Natural killer cell (primary cell): ENCODE measurements around the gene MBD5. TPM values are rescaled to one million over a fixed set of nuclear protein-coding genes. Genes with fewer than 3 reads are reported as not detected.

Experiments used
- ATAC-seq, 3 donors: fragments of 150-1000 bp in 2 of 3; fragments of 200-7000 bp in 1 of 3; cut with Tn5 transposase; 1 replicate in 1 of 3; 2 replicates in 2 of 3; pipeline ENCODE4 v1.10.0; 2021; ENCODE audit warnings: mild to moderate bottlenecking in 2 of 3, moderate library complexity in 2 of 3
- DNase-seq, 2 donors: peaks; one replicate each; pipeline versions ENCODE4 v3.0.0 to v3.0.0-alpha.2; 2013 to 2021; ENCODE audit warnings: mixed read lengths in 1 of 2
- H3K27ac ChIP-seq: one replicate; pipeline ENCODE4 v1.5.1; 2013; ENCODE audit warnings: mild to moderate bottlenecking, low read length
- H3K27me3 ChIP-seq: one replicate; pipeline ENCODE4 v1.6.1; 2013; ENCODE audit warnings: low read length; ENCODE audit not compliant: control insufficient read depth, insufficient read depth
- H3K36me3 ChIP-seq: one replicate; pipeline ENCODE4 v1.6.1; 2013; ENCODE audit warnings: low read length; ENCODE audit not compliant: control insufficient read depth, insufficient read depth
- H3K4me1 ChIP-seq: one replicate; pipeline ENCODE4 v1.6.1; 2013; ENCODE audit warnings: low read length; ENCODE audit not compliant: control insufficient read depth, insufficient read depth
- H3K4me3 ChIP-seq: one replicate; pipeline ENCODE4 v1.5.1; 2013; ENCODE audit warnings: low read length
- H3K9me3 ChIP-seq: one replicate; pipeline ENCODE4 v1.6.1; 2013; ENCODE audit warnings: low read length; ENCODE audit not compliant: control insufficient read depth, insufficient read depth
- H3K27ac Mint-ChIP-seq, 2 donors: one replicate each; pipeline ENCODE4 v1.8.0; 2022; ENCODE audit warnings: mild to moderate bottlenecking in 2 of 2, mixed read lengths in 2 of 2, moderate library complexity in 1 of 2
- H3K27me3 Mint-ChIP-seq, 2 donors: one replicate each; pipeline ENCODE4 v1.8.0; 2022; ENCODE audit warnings: low read depth in 2 of 2, mixed read lengths in 2 of 2
- H3K36me3 Mint-ChIP-seq: one replicate; pipeline ENCODE4 v1.8.0; 2022; ENCODE audit warnings: mixed read lengths
- H3K4me1 Mint-ChIP-seq, 2 donors: one replicate each; pipeline ENCODE4 v1.8.0; 2022; ENCODE audit warnings: mixed read lengths in 2 of 2
- H3K4me3 Mint-ChIP-seq: one replicate; pipeline ENCODE4 v1.8.0; 2022; ENCODE audit warnings: mild to moderate bottlenecking, moderate library complexity, mixed read lengths
- H3K9me3 Mint-ChIP-seq, 2 donors: one replicate each; pipeline ENCODE4 v1.8.0; 2022; ENCODE audit warnings: mixed read lengths in 2 of 2
- CTCF ChIP-seq: fragments of 200-600 bp; IDR thresholded peaks from one replicate; pipeline ENCODE4 v1.8.0; 2022; ENCODE audit warnings: antibody characterized with exemption
- WGBS: methylation state at CpG from one replicate; pipeline ENCODE4 v1.1.7; 2013; ENCODE audit warnings: missing lambda C conversion rate; ENCODE audit not compliant: insufficient coverage; 5-methylcytosine and 5-hydroxymethylcytosine counted together
- intact Hi-C: fragments of 100-400 bp; cut with micrococcal nuclease; formaldehyde crosslinking; loops from one replicate; pipeline ENCODE4 v1.14.2; 2022
- total RNA-seq, 4 donors: library from RNA; stranded (reverse); fragments of 120-200 nt in 1 of 4; gene quantifications; one replicate each; pipeline versions ENCODE4 v1.2.3 to v1.2.4, GENCODE V29; 2013 to 2022

Gene MBD5
- total RNA-seq, 3 donors from 2014 or later (not counting 1 experiment from before 2014, with no cell fraction given), result 83.8 to 96.3 (median 89.7) TPM

- intact Hi-C loops, result no loop called here
- no peak for TF ChIP-seq CTCF
- Mint-ChIP-seq H3K27ac (no peak overlapping the region), H3K9me3 (peaks cover 0 to 3% of the 10 kb centered on the region in 2 donors), H3K4me1 (no peaks in the 10 kb centered on the region), H3K4me3 (no peak overlapping the region), H3K36me3 (no peaks in the 10 kb centered on the region), H3K27me3 (no peaks in the 10 kb centered on the region)
- Histone ChIP-seq H3K9me3 (peaks cover 13% of the 10 kb centered on the region), H3K4me3 (no peak overlapping the region), H3K4me1 (no peaks in the 10 kb centered on the region), H3K27me3 (no peaks in the 10 kb centered on the region), H3K36me3 (no peaks in the 10 kb centered on the region), H3K27ac (no peak overlapping the region)
- ATAC-seq (no peak), DNase-seq (peak in 1 of 2 donors; percentile 22)
- WGBS, result 96% methylated on average over 6 of the region's 6 CpGs
These were observed 232.8 kb downstream of the MBD5 start for GRCh38 chr2:148253685-148254084.

- DNase-seq (no peak), ATAC-seq (peak in 1 of 3 donors; percentile 28)
- Mint-ChIP-seq H3K4me1 (no peaks in the 10 kb centered on the region), H3K4me3 (no peak overlapping the region), H3K27me3 (no peaks in the 10 kb centered on the region), H3K27ac (no peak overlapping the region), H3K9me3 (peaks cover 0 to 3% of the 10 kb centered on the region in 2 donors), H3K36me3 (peaks cover 8% of the 10 kb centered on the region)
- no peak for TF ChIP-seq CTCF
- Histone ChIP-seq H3K4me3 (no peak overlapping the region), H3K36me3 (no peaks in the 10 kb centered on the region), H3K4me1 (no peaks in the 10 kb centered on the region), H3K27ac (no peak overlapping the region), H3K27me3 (no peaks in the 10 kb centered on the region), H3K9me3 (peaks cover 15% of the 10 kb centered on the region)
- 97% methylated on average over 8 of the region's 8 CpGs for WGBS
- intact Hi-C loops, result no loop called here
These were observed 235.0 kb downstream of the MBD5 start for GRCh38 chr2:148255929-148256328.

- Mint-ChIP-seq H3K36me3 (peaks cover 8% of the 10 kb centered on the region), H3K27me3 (no peaks in the 10 kb centered on the region)
- no peak for DNase-seq
These were observed 236.4 kb downstream of the MBD5 start for GRCh38 chr2:148257276-148257675.

More at GRCh38 chr2:148257276-148257675, 236.4 kb downstream of the MBD5 start:
- H3K9me3 ChIP-seq, result peaks cover 15% of the 10 kb centered on the region
- H3K36me3 ChIP-seq, result no peaks in the 10 kb centered on the region
- no peak for ATAC-seq
- 98% methylated on average over 6 of the region's 6 CpGs for WGBS
- peaks cover 0 to 3% of the 10 kb centered on the region in 2 donors for H3K9me3 Mint-ChIP-seq
- no peaks in the 10 kb centered on the region for H3K4me1 ChIP-seq
- no peaks in the 10 kb centered on the region for H3K4me1 Mint-ChIP-seq
- H3K27ac Mint-ChIP-seq, result no peak overlapping the region
- TF ChIP-seq CTCF, result no peak
- intact Hi-C loops, result no loop called here
- H3K27me3 ChIP-seq, result no peaks in the 10 kb centered on the region
- H3K4me3 ChIP-seq, result no peak overlapping the region
- no peak overlapping the region for H3K4me3 Mint-ChIP-seq
- no peak overlapping the region for H3K27ac ChIP-seq
